HAP-1 (cell line): Measurements from ENCODE around the gene SYNGR4.
A peak's percentile ranks its signal among the peaks of the same experiment; 100 is the strongest.
"Not testable (repeated sequence)": the region's sequence is repeated elsewhere in the genome, so short reads cannot be mapped to it uniquely, and the experiment has no call there.

Experiments used
- DNase-seq, 2 experiments: peaks; one replicate each; pipeline ENCODE4 v3.0.0-alpha.2; 2016 to 2020; ENCODE audit warnings: low spot score in 2 of 2
- H3K27me3 ChIP-seq: fragments of 250-450 bp; sonication (Bioruptor Pico); 2 replicates; pipeline ENCODE4 v1.5.1; 2020; ENCODE audit warnings: low read depth, mild to moderate bottlenecking, moderate library complexity
- H3K36me3 ChIP-seq: fragments of 250-450 bp; sonication (Bioruptor Pico); replicated peaks from 2 replicates; pipeline ENCODE4 v1.5.1; 2020; ENCODE audit warnings: mild to moderate bottlenecking
- H3K4me1 ChIP-seq: fragments of 250-450 bp; sonication (Bioruptor Pico); 2 replicates; pipeline ENCODE4 v1.5.1; 2020; ENCODE audit warnings: mild to moderate bottlenecking
- H3K4me3 ChIP-seq: fragments of 250-450 bp; sonication (Bioruptor Pico); 2 replicates; pipeline ENCODE4 v1.5.1; 2020; ENCODE audit warnings: mild to moderate bottlenecking, moderate library complexity
- H3K9me3 ChIP-seq: fragments of 250-450 bp; sonication (Bioruptor Pico); 2 replicates; pipeline ENCODE4 v1.5.1; 2020; ENCODE audit warnings: mild to moderate bottlenecking, moderate library complexity
- in situ Hi-C: fragments of 300-500 bp; cut with MboI; formaldehyde crosslinking; loops from 3 replicates; pipeline ENCODE4 v1.14.3; 2020; ENCODE audit warnings: low sequenced_read_pairs, inconsistent platforms, mixed read lengths

Gene SYNGR4

GRCh38 chr19:48363810-48364597 lies at the start of gene SYNGR4, which contains the start of gene TMEM143:
TSS of gene SYNGR4 (plus strand) at chr19:48364367. CDS start at chr19:48365843, 1,476 bp downstream.
TSS of gene TMEM143 (minus strand) at chr19:48363940. CDS start at chr19:48363920, 20 bp downstream.
- H3K4me1 ChIP-seq: peaks cover 14% of the 10 kb centered on the region
- H3K27me3 ChIP-seq: no peaks in the 10 kb centered on the region
- H3K36me3 ChIP-seq: no peaks in the 10 kb centered on the region; the same call in 1 of the 2 replicates
- no peaks in the 10 kb centered on the region for H3K9me3 ChIP-seq
- DNase-seq: peak; percentile 99
- in situ Hi-C loops: no loop called here
- H3K4me3 ChIP-seq: peak within 1 kb of the TSS; percentile 26

GRCh38 chr19:48315712-48316111 lies 48.5 kb upstream of the SYNGR4 start:
- Histone ChIP-seq H3K4me3 (no peak overlapping the region), H3K4me1 (no peaks in the 10 kb centered on the region; the same call in 1 of the 2 replicates), H3K9me3 (no peaks in the 10 kb centered on the region), H3K36me3 (no peaks in the 10 kb centered on the region), H3K27me3 (no peaks in the 10 kb centered on the region)
- in situ Hi-C loops: loop anchor here (10.0 kb wide), 1 partner anchor 269 kb away; no protein-coding TSS in a partner anchor
- DNase-seq: no peak

- in situ Hi-C loops: loop anchor here (10.0 kb wide), 1 partner anchor 267 kb away; no protein-coding TSS in a partner anchor
- H3K36me3 ChIP-seq, H3K27me3 ChIP-seq, DNase-seq, H3K9me3 ChIP-seq, H3K4me3 ChIP-seq, H3K4me1 ChIP-seq: not testable (repeated sequence)
These were observed 46.5 kb upstream of the SYNGR4 start for GRCh38 chr19:48317708-48317960.

- in situ Hi-C loops: loop anchor here (10.0 kb wide), 1 partner anchor 266 kb away; no protein-coding TSS in a partner anchor
- no peak for DNase-seq
- H3K4me1 ChIP-seq: peaks cover 8% of the 10 kb centered on the region
- H3K36me3 ChIP-seq: no peaks in the 10 kb centered on the region
- no peak overlapping the region for H3K4me3 ChIP-seq
- H3K9me3 ChIP-seq: no peaks in the 10 kb centered on the region
- H3K27me3 ChIP-seq: no peaks in the 10 kb centered on the region
These were observed 45.7 kb upstream of the SYNGR4 start for GRCh38 chr19:48318286-48318987.

- peaks cover 8% of the 10 kb centered on the region for H3K4me1 ChIP-seq
- in situ Hi-C loops: loop anchor here (10.0 kb wide), 1 partner anchor 265 kb away; no protein-coding TSS in a partner anchor
- peak; percentile 58 to 94 for DNase-seq
- H3K36me3 ChIP-seq: no peaks in the 10 kb centered on the region
- H3K4me3 ChIP-seq: no peak overlapping the region
- no peaks in the 10 kb centered on the region for H3K9me3 ChIP-seq
- no peaks in the 10 kb centered on the region for H3K27me3 ChIP-seq
These were observed 44.3 kb upstream of the SYNGR4 start for GRCh38 chr19:48319647-48320541.

- no peaks in the 10 kb centered on the region for H3K27me3 ChIP-seq
- no peaks in the 10 kb centered on the region for H3K36me3 ChIP-seq
- H3K9me3 ChIP-seq: no peaks in the 10 kb centered on the region
- in situ Hi-C loops: no loop called here
- peak overlapping the region; percentile 33 for H3K4me3 ChIP-seq
- DNase-seq: peak; percentile 95 to 100
- peaks cover 14% of the 10 kb centered on the region for H3K4me1 ChIP-seq
These were observed 42.9 kb upstream of the SYNGR4 start for GRCh38 chr19:48321372-48321621.

- no peaks in the 10 kb centered on the region for H3K27me3 ChIP-seq
- H3K36me3 ChIP-seq: no peaks in the 10 kb centered on the region
- no peaks in the 10 kb centered on the region for H3K9me3 ChIP-seq
- H3K4me3 ChIP-seq: peak overlapping the region; percentile 33
- in situ Hi-C loops: no loop called here
- peaks cover 14% of the 10 kb centered on the region for H3K4me1 ChIP-seq
- peak; percentile 90 to 99 for DNase-seq
These were observed 42.3 kb upstream of the SYNGR4 start for GRCh38 chr19:48321622-48322591.

- peak within 1 kb of the TSS; percentile 36 for H3K4me3 ChIP-seq
- H3K4me1 ChIP-seq: peaks cover 17% of the 10 kb centered on the region
- in situ Hi-C loops: no loop called here
- H3K36me3 ChIP-seq: no peaks in the 10 kb centered on the region
- no peaks in the 10 kb centered on the region for H3K9me3 ChIP-seq
- H3K27me3 ChIP-seq: no peaks in the 10 kb centered on the region
- peak; percentile 83 to 92 for DNase-seq
These were observed 38.8 kb upstream of the SYNGR4 start, which contains the start of gene EMP3 for GRCh38 chr19:48325265-48325910. TSS of gene EMP3 (plus strand) at chr19:48325552. CDS start at chr19:48326845, 1,293 bp downstream.

- Histone ChIP-seq H3K4me3 (no peak overlapping the region), H3K36me3 (no peaks in the 10 kb centered on the region), H3K4me1 (peaks cover 22% of the 10 kb centered on the region), H3K9me3 (no peaks in the 10 kb centered on the region), H3K27me3 (no peaks in the 10 kb centered on the region)
- peak in 1 of 2 experiments; percentile 45 for DNase-seq
- in situ Hi-C loops: no loop called here
These were observed 34.8 kb upstream of the SYNGR4 start for GRCh38 chr19:48329167-48329891.

- no peaks in the 10 kb centered on the region for H3K9me3 ChIP-seq
- H3K27me3 ChIP-seq: no peaks in the 10 kb centered on the region
- H3K4me1 ChIP-seq: peaks cover 22% of the 10 kb centered on the region
- in situ Hi-C loops: no loop called here
- no peaks in the 10 kb centered on the region for H3K36me3 ChIP-seq
- H3K4me3 ChIP-seq: peak overlapping the region; percentile 25
- peak; percentile 92 to 95 for DNase-seq
These were observed 34.0 kb upstream of the SYNGR4 start for GRCh38 chr19:48330012-48330681.

GRCh38 chr19:48332351-48332661 lies 31.9 kb upstream of the SYNGR4 start:
- in situ Hi-C loops: no loop called here
- peaks cover 16% of the 10 kb centered on the region for H3K4me1 ChIP-seq

More at GRCh38 chr19:48332351-48332661, 31.9 kb upstream of the SYNGR4 start:
- H3K36me3 ChIP-seq: no peaks in the 10 kb centered on the region
- DNase-seq: no peak
- H3K9me3 ChIP-seq: no peaks in the 10 kb centered on the region
- H3K27me3 ChIP-seq: no peaks in the 10 kb centered on the region
- H3K4me3 ChIP-seq: peak overlapping the region; percentile 11
